Epithelial cell of proximal tubule (primary cell): ENCODE results near the gene C3orf85. TPM values are rescaled to one million over a fixed set of nuclear protein-coding genes. Genes with fewer than 3 reads are reported as not detected.

Source experiments
- DNase-seq: peaks from one replicate; pipeline ENCODE4 v3.0.0-alpha.2; 2011; ENCODE audit warnings: low read depth
- H3K4me3 ChIP-seq: 2 replicates; pipeline ENCODE4 v1.5.1; 2011; ENCODE audit warnings: low read depth, mild to moderate bottlenecking, low read length
- total RNA-seq: library from RNA; depleted of rRNA; stranded (reverse); fragments of >200 nt; gene quantifications from 2 replicates; pipeline ENCODE4 v1.2.3, GENCODE V29; 2015
- TF ChIP-seq, protein P1 (sequence below): conservative IDR thresholded peaks from 2 replicates; pipeline ENCODE4 v1.5.1; 2012; ENCODE audit warnings: low read depth, mild to moderate bottlenecking, low read length

Gene C3orf85
- total RNA-seq, 1 donor from 2014 or later: not detected

DNA sequence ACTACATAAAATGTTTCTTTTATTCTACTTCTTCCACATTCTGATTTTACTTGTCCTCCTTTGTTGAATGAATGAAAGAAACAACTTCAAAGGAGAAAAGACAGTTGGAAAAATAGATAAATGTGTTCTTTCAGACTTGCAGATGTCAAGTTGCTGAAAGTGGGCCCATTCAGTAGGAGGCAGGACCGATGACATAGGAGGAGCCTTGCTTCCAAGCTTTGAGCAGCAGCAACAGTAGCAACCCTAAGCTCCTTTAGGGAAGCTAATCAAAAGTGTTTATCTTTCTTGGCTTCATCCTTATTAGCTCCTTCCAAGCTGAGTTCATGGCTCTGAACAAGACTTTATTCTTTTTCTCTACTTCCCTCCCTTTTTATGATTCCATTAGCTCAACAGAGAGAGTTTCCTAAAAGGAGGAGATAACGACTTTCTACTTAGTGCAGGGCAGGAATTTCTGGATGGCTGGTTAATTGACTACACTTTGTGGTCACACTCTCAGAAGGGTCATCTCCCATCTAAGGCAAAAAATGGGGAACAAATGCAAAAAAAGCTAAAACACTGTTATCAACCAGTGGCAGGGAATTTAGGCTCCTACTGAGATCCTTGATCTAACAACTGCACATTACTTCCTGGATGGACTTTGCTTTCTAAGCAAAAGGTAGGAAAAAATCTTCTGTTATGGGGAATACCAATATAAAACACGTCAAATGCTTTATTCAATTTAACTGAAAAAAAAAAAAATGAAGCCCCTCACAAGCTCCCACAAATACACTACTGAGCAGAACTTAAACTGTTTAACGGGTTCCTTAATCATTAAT is 23.4 kb upstream of the C3orf85 start:
- DNase-seq: no peak
- TF ChIP-seq, protein P1, sequence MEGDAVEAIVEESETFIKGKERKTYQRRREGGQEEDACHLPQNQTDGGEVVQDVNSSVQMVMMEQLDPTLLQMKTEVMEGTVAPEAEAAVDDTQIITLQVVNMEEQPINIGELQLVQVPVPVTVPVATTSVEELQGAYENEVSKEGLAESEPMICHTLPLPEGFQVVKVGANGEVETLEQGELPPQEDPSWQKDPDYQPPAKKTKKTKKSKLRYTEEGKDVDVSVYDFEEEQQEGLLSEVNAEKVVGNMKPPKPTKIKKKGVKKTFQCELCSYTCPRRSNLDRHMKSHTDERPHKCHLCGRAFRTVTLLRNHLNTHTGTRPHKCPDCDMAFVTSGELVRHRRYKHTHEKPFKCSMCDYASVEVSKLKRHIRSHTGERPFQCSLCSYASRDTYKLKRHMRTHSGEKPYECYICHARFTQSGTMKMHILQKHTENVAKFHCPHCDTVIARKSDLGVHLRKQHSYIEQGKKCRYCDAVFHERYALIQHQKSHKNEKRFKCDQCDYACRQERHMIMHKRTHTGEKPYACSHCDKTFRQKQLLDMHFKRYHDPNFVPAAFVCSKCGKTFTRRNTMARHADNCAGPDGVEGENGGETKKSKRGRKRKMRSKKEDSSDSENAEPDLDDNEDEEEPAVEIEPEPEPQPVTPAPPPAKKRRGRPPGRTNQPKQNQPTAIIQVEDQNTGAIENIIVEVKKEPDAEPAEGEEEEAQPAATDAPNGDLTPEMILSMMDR: no peak
- H3K4me3 ChIP-seq: no peak overlapping the region

DNA sequence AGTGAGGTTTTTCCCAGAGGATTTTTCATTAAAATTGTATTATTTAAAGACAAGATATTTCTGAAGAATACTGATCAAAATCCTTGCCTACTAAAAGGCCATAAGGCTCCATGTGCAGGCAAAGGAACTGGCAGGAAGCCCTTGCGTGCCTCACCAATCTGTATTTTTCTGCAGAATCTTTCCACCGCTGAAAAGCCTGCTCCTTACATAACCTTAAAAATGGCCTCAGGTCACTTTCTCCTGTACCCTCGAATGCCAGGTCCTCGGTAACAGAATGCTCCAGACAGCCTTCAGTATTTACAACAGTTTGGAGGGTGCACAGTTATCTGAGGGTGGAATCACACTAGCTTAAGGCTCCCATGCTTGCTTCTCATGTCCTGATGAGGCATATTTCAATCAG is 21.8 kb upstream of the C3orf85 start:
- DNase-seq: no peak
- TF ChIP-seq, protein P1: no peak
- no peak overlapping the region for H3K4me3 ChIP-seq

DNA sequence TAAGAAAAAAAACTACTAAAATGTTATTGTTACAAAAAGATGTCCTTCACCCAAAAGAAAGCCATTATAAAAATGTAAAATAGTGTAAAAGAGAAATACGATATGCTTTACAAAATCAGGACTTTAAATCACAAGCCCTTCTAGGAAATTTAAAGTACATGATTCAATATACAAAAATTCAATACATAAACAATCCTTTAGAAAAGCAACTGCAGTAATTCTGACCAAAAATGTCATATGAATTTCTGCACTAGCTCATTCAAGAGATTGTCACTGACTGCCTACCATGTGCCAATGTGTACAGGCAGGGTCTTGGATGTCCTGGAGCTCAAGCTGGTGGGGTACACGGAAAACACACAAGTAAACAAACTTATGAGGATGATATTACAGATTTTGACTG is 21.1 kb upstream of the C3orf85 start:
- DNase-seq: no peak
- H3K4me3 ChIP-seq: no peak overlapping the region

DNA sequence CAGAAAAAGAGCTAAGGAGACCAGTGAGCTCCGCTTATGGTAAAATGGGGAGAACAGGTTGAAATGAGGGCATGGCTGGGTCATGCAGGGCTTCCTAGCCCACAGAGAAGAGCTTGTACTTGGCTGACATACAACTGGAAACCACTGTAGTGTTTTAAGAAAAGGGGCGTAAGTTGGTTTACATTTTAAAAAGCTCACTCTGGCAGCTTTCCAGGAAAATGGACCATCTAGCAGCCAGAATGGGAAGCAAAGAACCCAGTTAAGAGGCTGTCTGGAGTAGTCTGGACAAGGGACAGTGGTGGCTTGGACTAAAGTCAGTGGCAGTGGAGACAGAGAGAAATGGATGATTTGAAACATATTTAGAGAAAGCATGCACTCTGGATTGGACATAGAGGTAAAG is 20.5 kb upstream of the C3orf85 start:
- DNase-seq: no peak
- TF ChIP-seq, protein P1: no peak
- H3K4me3 ChIP-seq: no peak overlapping the region

More for the DNA sequence above, 21.1 kb upstream of the C3orf85 start:
- TF ChIP-seq, protein P1: no peak

DNA sequence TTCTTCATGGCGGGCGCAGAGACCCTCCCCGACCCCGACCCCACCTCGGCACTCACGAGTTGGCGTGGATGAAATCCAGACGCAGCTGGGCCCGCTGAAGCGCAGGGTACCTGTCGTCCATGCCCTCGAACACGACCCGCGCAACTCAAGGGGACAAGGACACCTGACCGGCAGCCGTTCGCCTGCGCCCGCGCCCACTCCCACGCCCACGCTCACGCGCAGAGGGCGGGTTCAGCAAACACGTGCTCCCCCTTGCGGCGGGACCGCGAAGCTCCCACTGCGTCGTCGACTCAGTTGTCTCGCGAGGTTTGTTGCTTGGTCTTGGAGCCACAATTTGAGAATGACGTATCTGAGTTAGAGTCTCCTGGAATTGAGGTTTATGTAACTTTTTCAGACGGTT is 18.6 kb upstream of the C3orf85 start, which contains the start of gene MORC1:
TSS of gene MORC1 (minus strand) at position 196 of the 400 bp plus-strand sequence. CDS start at position 121, 75 bp downstream.
- TF ChIP-seq, protein P1: no peak
- no peak within 1 kb of the TSS for H3K4me3 ChIP-seq
- no peak for DNase-seq

DNA sequence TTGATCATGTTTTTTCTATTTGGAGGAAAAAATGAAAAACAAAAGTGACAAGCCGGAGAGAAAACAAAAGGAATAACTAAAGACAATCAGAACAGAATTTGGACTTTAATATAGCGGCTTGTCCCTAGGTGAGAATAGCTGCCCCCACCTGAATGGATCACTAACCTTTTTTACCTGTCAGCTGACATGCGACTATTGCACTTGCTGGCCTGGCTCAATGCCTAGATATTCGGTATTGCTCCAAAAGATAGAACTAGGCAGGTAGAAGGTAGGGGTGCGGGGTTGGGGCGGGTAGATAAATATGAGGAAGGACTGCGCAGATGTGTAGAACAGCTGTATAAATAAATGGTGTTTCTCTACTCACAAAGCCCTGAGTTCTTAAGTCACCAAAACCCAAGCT is 17.9 kb upstream of the C3orf85 start:
- no peak overlapping the region for H3K4me3 ChIP-seq
- TF ChIP-seq, protein P1: no peak
- no peak for DNase-seq

DNA sequence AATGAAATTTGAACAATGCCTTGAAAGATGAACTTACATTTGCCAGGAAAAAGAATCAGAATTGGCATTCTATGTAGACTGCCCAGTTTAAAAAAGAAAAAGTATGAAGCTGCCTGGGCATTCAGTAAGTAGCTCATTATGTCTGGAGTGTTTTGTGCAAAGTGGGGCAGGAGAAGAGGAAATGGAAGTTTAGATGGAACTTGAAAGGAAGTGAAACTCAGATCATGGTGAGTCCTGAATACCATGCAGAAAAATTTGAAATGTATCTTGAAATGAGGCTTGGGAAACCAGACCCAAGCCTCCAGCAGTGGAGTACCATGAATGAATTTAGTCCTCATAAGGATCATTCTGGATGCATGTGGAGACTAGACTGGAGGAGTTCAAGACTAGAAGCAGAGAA is 13.8 kb upstream of the C3orf85 start:
- TF ChIP-seq, protein P1: no peak
- no peak for DNase-seq
- no peak overlapping the region for H3K4me3 ChIP-seq
